DMS 273 (cell line): ENCODE data around the gene SLC66A2.

ENCODE experiments used
- DNase-seq: peaks from one replicate; lab custom pipeline; 2025; ENCODE audit not compliant: unreplicated experiment; lab: John Stamatoyannopoulos, UW

SLC66A2 gene

GRCh38 chr18:79952456-79952995 lies 1.1 kb upstream of the SLC66A2 start:
- DNase-seq = no peak

GRCh38 chr18:79950515-79951341 lies 725 bp downstream of the SLC66A2 start:
- DNase-seq = peak; percentile 62

GRCh38 chr18:79949697-79950487 lies 1.6 kb downstream of the SLC66A2 start:
- DNase-seq = no peak

DNA sequence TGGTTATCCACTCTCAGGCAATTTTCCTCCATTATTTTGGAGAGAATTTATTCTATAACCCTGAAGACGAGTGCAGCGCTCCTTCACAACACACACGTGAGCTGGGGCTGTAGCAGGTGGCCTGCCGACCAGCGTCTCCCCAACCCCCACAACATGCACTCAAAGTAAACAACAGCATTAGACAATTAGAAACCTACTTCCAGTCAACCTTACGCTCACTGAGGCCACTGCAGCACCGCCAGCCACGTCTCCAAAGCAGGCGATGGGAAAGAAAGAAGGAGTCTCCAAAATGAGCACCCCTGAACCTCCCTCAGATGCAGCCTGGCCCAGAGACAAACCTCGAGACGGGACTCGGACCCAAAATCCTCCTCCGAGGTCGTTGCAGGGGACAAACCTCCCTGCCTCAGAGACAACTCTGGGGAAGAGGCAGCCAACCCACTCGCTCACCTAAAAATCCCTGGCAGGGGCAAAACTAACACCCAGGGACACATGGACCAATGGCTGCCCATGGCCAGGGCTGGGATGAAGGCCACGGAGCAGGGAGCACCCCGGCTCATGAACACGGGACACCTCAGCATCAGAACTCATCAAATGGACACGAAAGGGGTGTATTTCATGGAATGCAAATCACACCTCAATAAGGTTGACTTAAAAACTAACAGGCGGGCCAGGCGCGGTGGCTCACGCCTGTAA lies 2.6 kb downstream of the SLC66A2 start:
- DNase-seq = no peak

- DNase-seq = no peak
Observed at GRCh38 chr18:79947881-79948610, 3.4 kb downstream of the SLC66A2 start.

DNA sequence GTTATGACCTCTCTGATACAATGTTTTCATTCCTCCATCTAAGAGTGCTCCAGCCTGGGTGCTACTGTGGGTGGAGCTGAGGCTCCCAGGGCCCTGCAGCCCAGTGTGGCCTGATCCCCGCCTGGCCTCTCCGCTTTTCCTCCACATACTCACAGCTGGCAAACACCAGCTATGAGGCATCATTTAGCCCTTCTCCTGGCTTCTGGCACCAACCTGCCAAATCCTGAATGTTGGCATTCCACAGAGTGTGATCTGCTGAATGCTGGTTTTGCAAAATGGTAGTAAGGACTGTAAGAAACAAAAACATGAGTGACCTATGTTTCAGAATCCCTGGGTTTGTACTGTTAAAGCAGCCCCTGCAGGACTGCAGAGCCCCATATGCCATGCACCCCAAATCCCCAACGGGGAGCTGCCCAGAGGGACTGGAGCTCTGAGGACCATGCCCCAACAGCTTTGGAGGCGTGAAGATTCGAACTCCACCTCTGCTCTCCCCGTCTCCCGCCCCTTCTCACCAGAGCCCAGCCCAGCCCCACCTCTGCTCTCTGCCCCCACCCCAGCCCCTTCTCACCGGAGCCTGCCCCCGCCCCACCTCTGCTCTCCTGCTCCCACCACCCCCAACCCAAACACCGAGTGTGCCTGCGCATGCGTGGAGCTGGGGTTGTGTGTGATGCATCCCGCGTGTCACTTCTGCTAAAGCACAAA lies 4.2 kb downstream of the SLC66A2 start:
- no peak for DNase-seq

GRCh38 chr18:79945118-79946042 lies 6.1 kb downstream of the SLC66A2 start:
- peak; percentile 26 for DNase-seq

DNA sequence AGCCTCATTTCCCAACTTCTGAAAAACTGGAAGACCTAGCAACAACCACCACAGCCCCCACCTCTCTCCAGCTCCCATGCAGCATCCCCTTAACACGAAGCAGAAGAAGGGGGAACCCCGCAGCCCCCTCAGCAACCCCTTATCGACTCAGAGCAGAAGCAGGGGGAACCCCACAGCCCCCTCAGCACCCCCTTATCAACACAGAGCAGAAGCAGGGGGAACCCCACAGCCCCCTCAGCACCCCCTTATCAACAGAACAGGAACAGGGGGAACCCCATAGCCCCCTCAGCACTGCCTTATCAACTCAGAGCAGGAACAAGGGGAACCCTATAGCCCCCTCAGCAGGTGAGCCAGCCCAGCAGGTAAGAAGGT lies 6.7 kb downstream of the SLC66A2 start:
- DNase-seq = no peak

- peak; percentile 86 for DNase-seq
Observed at GRCh38 chr18:79944126-79944731, 7.2 kb downstream of the SLC66A2 start.

DNA sequence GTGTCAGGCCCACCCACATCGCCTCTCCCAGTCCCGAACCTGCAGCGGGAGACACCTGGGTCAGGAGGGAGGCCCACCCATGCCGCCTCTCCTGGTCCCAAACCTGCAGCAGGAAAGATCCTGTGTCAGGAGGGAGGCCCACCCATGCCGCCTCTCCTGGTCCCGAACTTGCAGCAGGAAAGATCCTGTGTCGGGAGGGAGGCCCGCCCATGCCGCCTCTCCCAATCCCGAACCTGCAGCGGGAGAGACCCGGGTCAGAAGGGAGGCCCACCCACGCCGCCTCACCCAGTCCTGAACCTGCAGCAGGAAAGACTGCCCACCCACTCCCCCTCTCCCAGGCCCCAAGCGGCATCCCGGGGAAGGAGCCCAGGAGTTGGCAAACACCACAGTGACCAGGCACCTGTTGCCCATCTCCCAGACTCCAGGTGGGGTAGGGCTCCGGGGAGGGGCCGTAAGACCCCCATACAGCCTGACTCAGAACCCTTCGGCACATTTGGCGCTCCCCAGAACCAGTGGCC lies 7.8 kb downstream of the SLC66A2 start:
- no peak for DNase-seq

- no peak for DNase-seq
Observed at GRCh38 chr18:79942786-79943607, 8.5 kb downstream of the SLC66A2 start.

DNA sequence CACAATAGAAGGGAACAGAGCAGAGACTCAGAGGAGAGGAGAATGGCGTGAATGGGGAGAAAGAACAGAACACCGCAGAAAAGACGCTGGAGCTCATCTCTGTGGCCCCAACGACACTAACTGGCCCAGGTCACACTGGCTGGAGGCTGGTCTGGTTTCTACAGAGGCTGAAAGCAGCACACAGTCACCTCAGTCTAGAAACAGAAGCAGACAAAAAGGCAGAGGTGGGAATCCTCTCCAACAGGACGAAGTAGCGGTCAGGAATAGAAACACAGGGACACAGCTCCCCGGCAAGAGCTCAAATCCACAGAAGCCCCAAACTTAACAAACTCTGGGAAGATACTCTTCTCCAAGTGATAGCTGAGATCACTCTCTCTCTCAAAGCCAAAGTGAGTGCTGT lies 9.2 kb downstream of the SLC66A2 start:
- DNase-seq = no peak

- DNase-seq = no peak
Observed at GRCh38 chr18:79941473-79942119, 9.9 kb downstream of the SLC66A2 start.

GRCh38 chr18:79940814-79941472 lies 10.5 kb downstream of the SLC66A2 start:
- no peak for DNase-seq

- DNase-seq = no peak
Observed at GRCh38 chr18:79940126-79940813, 11.2 kb downstream of the SLC66A2 start.

DNA sequence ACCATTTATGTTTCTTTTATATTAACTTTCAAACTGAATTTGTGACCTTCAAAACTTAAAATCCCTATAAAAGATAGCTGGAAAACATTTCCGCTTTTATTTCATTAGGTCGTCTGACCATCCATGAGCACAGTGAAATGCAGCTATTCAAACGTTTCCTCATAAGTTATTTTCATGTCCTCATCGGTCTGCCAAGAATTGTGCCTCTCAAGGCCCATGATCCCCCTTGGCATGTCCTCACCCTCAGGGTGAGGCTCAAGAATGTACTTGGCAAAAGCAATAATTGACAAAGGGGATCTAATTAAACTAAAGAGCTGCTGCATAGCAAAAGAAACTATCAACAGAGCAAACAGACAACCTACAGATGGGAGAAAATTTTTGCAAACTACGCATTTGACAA lies 12.4 kb downstream of the SLC66A2 start:
- DNase-seq = no peak
